HG03045 (cell line): ENCODE results near the gene EXOC1.
A peak's percentile ranks its signal among the peaks of the same experiment; 100 is the strongest.

Source experiments
- ATAC-seq: cut with Tn5 transposase; IDR thresholded peaks from one replicate; pipeline ENCODE4 v1.9.1; 2021; ENCODE audit warnings: mild to moderate bottlenecking, moderate library complexity; ENCODE audit not compliant: unreplicated experiment

The EXOC1 gene

DNA sequence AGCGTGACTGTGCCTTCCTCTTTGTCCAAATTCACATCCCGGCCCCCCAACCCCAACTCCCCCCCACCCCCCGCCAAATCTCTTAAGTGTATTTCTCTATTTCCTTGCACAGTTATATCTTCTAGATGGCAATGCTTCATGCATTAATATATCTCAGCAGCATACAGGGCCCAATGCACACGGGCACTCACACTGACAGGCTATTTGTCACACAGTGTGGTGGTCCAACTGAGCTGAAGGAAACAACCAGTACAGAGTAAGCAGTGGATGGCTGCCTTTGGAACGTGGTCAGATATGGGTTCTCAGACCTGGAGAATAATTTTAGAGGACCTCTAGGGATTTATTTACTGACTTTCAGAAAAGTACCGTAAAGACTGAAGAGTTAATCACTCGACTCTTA is 681 bp downstream of the EXOC1 start:
- no peak for ATAC-seq

- ATAC-seq = no peak
Measured at GRCh38 chr4:55857586-55857985, 4.1 kb downstream of the EXOC1 start.

DNA sequence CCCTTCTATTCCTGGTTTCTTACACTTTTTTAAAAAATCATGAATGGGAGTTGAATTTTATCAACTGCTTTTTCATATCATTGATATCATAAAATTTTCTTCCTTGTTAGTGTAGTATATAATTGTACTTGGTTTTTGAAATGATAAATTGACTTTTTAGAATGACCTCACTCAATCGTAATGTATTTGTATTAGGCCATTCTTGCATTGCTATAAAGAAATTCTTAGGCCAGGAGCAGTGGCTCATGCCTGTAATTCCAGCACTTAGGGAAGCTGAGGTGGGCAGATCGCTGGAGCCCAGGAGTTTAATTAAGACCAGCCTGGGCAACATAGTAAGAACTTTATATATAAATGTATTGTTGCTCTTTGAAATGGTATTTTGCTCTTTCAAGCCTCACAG is 6.3 kb downstream of the EXOC1 start:
- ATAC-seq = no peak

DNA sequence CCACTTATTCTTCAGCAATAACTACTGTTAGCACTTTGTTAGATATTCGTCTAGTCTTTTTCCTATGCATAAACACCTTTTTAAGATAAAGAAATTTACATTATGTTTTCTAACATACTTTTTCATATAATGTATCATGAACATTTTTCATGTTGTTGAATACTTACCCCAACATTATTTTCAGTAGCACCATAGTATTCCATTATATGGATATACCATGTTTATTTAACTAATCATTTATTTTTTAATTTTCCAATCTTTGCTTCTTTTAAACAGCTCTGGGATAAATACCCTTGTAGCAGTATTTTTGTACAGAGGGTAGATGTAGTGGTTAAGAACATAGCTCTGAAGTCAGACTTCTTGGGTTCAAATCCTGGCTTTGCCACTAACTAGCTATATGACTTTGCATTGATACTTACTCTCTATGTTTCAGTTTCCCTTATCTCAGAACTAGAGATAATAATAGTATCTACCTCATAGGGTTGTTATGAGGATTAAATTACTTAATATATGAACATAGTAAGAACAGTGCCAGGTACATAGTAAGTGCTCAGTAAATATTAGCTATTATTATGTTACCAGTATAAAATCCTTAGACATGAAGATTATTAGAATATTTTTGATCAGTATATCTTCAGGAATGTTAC is 11.3 kb downstream of the EXOC1 start:
- no peak for ATAC-seq

- ATAC-seq = no peak
Measured at GRCh38 chr4:55865228-55865806, 11.9 kb downstream of the EXOC1 start.

DNA sequence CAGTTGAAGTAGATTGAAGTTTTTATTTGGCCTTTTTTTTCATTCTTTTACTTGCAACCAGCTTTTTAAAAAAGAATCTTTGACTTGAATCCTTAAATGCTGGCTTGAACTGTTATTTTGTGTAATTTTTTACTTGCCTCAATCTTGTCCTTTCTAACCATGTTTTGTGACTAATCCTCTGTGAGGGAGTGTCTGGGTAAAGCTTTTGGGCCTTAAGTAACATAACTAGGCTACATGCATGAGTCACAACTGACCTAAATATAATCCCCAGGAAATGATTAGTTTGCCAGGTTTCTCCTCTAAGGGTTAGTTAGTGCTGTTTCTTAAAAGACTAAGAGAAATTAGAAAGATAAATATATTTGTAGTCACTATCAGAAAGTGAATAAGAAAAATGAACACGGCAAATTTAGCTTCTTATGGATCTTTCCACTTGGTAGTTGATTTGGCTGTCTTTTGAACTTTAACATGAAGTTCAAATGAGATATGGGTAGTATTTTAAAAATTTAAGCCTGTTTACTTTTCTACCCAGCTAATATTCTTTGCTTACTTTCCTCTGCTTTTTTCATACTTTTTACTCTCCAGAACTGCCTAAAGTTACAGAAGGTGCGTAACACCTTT is 13.0 kb downstream of the EXOC1 start:
- ATAC-seq = peak; percentile 76

- peak; percentile 83 for ATAC-seq
Measured at GRCh38 chr4:55866973-55867574, 13.6 kb downstream of the EXOC1 start.

DNA sequence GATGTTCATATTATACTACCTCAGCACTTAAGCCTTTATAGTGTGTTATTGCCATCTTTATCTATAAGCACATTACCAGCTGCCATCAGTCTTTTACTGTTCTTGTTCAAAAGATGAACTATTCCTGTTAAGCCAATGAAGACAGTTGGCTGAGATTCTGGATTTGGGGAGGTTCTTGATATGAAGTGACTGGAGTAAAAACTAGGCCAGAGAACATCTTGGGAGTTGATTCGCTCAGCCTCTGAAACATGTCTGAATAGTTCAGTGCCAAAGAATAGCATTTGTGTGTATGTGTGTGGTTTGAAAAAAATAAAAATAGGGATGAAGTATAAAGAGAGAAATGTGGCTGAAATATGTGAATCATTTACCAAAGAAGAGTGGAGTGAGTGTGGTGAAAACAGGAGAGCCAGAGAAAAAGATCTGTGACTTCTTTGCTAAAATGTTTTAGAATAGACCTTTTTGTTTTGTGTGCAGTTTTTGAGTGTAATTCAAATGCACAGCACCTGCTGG is 15.2 kb downstream of the EXOC1 start:
- ATAC-seq = no peak

DNA sequence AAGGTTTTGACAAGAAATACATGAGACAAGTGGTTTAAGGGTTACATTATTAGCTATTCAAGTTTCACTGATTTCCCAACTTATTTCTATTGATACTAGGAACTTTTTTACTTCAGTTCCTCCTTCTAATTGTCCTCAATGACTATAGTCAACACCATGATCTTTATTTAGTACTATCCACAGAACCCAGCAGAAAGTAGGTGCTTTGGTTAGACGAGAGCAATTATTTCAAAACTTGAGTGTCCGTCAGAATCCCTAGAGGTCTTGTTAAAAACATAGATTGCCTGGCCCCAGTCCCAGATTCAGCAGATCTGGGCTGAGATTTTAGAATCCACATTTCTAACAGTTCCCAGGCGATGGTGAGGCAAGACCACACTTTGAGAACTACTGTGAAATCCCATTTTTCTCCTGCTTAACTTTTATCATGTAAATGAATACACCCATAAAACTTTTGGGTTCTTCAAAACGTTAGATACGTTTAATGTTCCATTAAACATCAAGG is 17.9 kb downstream of the EXOC1 start:
- no peak for ATAC-seq

DNA sequence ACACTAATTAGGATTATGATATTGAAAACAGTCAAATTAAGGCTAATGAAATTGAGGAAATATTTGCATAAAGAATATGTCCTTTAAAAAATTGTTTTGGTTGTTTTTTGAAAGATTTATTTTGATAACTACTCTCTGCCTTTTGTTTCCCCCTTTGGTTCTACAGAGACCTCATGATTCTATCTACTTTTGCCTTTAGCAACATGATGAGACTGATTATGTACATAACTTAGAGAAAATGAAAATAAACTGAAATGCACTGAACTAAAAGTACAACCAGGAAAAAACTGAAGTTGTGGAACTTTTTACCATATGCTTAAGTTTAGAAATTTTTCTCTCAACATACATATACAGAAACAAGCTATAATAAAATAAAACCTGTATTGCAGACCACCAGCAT is 21.4 kb downstream of the EXOC1 start:
- ATAC-seq = no peak

DNA sequence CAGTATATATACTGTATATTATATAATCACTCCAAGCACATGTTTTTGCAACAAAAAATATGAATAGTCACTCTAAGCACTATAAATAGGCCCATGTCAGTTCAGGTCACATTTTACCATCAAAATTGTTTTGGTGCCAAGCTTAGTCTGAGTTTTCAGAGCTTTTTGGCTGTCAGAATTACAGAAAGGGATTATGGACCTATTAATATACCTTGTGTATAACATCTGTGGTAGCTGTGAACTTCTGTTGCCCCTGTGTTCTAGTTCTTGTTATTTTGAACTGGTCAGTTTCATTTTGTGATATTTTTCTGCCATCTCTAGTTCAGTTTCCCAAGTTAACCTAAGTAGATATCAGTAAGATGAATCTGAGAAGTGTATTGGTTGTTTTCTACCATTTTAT is 22.9 kb downstream of the EXOC1 start:
- ATAC-seq = no peak

DNA sequence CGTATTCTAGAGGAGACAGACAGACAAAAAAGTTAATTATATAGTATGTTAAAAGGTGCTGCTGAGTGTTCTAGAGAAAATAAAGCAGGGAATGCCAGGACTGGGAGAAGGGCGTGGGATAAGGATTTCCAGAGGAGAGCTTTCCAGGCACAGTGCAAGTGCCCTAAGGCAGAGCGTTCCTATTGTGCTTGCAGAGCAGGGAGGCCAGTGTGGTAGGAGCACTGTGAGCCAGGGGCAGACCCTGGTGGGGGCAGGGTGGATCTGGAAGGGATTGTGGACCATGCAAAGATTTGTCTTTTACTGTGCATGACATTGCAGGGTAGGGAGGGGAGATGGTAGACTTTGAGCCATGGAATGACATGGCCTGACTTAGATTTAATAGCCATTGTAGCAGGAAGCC is 25.8 kb downstream of the EXOC1 start:
- ATAC-seq = no peak

GRCh38 chr4:55880652-55881280 is 27.3 kb downstream of the EXOC1 start:
- ATAC-seq = no peak

- no peak for ATAC-seq
Measured at GRCh38 chr4:55884093-55884850, 30.8 kb downstream of the EXOC1 start.

DNA sequence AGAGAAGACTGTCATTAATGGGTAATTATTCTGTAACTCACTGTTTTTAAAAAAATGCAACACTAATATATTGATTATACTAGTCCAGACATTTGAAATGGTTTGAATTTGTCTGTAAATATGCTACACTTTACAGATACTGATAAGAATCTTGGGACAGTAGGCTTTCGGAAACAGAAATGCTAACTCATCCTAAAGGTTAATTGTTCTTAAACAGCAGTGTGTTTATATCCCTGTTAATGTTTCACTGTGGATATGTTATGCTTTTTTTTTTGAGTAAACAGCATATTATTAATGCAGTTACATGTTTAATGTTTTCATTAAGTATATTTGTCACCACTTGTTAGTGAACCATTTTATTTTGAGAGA is 31.4 kb downstream of the EXOC1 start:
- ATAC-seq = no peak

DNA sequence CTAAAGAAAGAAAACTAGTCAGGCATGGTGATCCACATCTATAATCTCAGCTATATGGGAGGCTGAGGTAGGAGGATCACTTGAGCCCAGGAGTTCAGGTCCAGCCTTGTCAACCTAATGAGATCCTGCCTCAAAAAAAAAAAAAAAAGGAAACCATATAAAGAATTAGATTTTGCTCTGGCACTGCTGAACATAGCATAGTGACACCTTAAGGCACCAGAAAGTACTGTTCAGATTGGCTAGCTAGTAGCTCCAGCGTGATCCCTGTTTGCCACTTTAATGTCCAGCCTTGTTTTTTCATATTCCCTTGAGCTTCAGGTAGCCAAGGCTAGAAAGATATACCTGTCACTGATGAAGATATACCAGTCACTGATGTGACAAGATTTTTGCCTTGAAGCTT is 34.1 kb downstream of the EXOC1 start:
- ATAC-seq = no peak

DNA sequence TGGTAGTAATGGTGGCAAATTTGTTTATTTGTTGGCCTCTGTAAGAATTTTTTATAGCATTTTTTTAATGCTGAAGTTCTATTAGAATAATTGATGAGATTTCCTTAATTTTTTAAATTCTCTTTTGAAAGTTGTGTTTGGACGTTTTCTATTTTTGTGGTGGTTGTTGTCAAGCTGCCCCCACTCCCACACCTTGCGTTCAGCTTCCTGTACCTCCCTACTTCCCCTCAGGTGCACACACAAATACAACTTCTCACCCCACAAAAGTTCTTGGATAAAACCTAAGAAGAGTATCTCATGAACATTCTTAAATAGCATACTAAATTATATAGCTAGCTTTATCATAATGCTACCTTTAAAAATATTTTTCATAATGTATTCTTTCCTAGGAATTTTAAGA is 38.7 kb downstream of the EXOC1 start:
- no peak for ATAC-seq

GRCh38 chr4:55896622-55897021 is 43.2 kb downstream of the EXOC1 start:
- no peak for ATAC-seq

- no peak for ATAC-seq
Measured at GRCh38 chr4:55902677-55903076, 49.2 kb downstream of the EXOC1 start.

DNA sequence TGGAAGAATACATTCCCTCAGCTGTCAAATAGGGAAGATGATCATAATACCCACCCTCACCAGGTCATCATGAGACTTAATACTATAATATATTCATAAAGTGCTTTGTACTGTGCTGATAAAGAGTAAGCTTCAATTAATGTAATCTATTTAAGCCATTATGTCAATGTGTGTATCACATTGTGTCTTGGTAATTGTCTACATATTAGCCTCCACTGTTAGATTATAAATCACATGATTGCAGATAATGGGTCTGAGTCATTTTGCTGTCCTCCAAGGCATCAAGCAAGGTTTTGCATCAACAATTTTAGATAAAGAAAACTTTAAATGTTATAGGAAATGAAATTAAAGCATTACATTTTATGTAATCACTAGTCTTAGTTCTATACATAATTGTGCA is 50.1 kb downstream of the EXOC1 start:
- no peak for ATAC-seq

DNA sequence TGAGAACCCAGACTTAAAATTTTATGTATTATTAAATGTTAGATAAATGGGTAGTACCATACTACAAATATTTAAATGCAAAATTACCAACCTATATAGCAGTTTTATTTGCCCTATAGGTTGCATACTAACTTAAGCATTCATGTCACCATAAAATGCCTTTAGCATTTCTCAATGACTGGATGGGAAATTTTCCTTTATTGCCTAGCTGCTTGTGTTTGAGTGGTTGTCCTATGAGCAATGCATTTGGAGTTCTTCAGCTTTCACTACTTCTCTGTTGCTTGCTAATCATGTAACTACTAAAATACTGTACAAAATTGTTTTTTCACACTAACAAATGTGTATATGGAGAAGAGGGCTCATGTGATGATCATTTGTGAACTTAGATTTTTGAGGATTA is 51.1 kb downstream of the EXOC1 start:
- no peak for ATAC-seq
